GM12878 (cell line): ENCODE measurements around the gene RPS4Y1. TPM values are rescaled to one million over a fixed set of nuclear protein-coding genes. Genes with fewer than 3 reads are reported as not detected.
"Not testable (repeated sequence)": the region's sequence is repeated elsewhere in the genome, so short reads cannot be mapped to it uniquely, and the experiment has no call there.

Experiments used
- ATAC-seq: fragments of 200-7000 bp; cut with Tn5 transposase; 3 replicates; pipeline ENCODE4 v1.9.1; 2020; ENCODE audit warnings: mild to moderate bottlenecking, moderate library complexity
- BruUV-seq: library from RNA; stranded (reverse); fragments of 400-500 nt; replicated peaks from 2 replicates; lab custom pipeline; 2021; lab: Mats Ljungman, UMichigan
- CTCF ChIA-PET: fragments of 300-600 bp; sonication (Branson Sonifier 250); formaldehyde crosslinking; extraction: SDS; loops from one replicate; lab custom pipeline; 2021; ENCODE audit warnings: inconsistent platforms; lab: Yijun Ruan, JAX
- POLR2A ChIA-PET: fragments of 350-600 bp; formaldehyde crosslinking; extraction: SDS; loops from one replicate; lab custom pipeline; 2021; ENCODE audit warnings: inconsistent platforms; lab: Charles Lee
- RAD21 ChIA-PET: fragments of 300-600 bp; sonication (Branson Sonifier 250); formaldehyde crosslinking; loops from one replicate; lab custom pipeline; 2023; ENCODE audit warnings: antibody characterized with exemption; ENCODE audit not compliant: unreplicated experiment; lab: Charles Lee
- SMC1A ChIA-PET: fragments of 300-600 bp; sonication (Branson Sonifier 250); formaldehyde crosslinking; loops from one replicate; lab custom pipeline; 2023; ENCODE audit not compliant: unreplicated experiment, uncharacterized antibody; lab: Charles Lee
- DNase-seq: peaks from one replicate; pipeline ENCODE4 v3.0.0-alpha.2; 2011; ENCODE audit warnings: low read depth, low spot score
- FAIRE-seq: peaks from 3 replicates; lab custom pipeline; 2011; peaks lifted over from hg19 to GRCh38; lab: Jason Lieb, UNC
- H2AFZ ChIP-seq: 2 replicates; pipeline ENCODE4 v1.6.0; 2011; ENCODE audit warnings: low read depth, low read length, control low read depth; ENCODE audit not compliant: control insufficient read depth
- H3K27ac ChIP-seq: 2 replicates; pipeline ENCODE4 v1.5.1; 2011; ENCODE audit warnings: control low read depth; ENCODE audit not compliant: control insufficient read depth, insufficient read depth
- H3K27me3 ChIP-seq, 2 experiments: replicated peaks in 1 of 2; 2 replicates each; pipeline versions ENCODE4 v1.6.0 to v1.6.1; 2011; ENCODE audit warnings: low read length in 1 of 2; ENCODE audit not compliant: control insufficient read depth in 2 of 2, insufficient read depth in 2 of 2
- H3K36me3 ChIP-seq, 2 experiments: 2 replicates each; pipeline ENCODE4 v1.5.1; 2011; ENCODE audit warnings: low read length in 1 of 2; ENCODE audit not compliant: control insufficient read depth in 2 of 2, insufficient read depth in 2 of 2
- H3K4me1 ChIP-seq: 2 replicates; pipeline ENCODE4 v1.6.1; 2011; ENCODE audit warnings: mild to moderate bottlenecking, low read length, moderate library complexity, mixed read lengths; ENCODE audit not compliant: control insufficient read depth, insufficient read depth
- H3K4me2 ChIP-seq: 2 replicates; pipeline ENCODE4 v1.6.0; 2011; ENCODE audit warnings: control low read depth; ENCODE audit not compliant: control insufficient read depth, insufficient read depth
- H3K4me3 ChIP-seq: fragments of 200-600 bp; sonication (generic); 2 replicates; pipeline ENCODE4 v1.5.1; 2016
- H3K79me2 ChIP-seq: 2 replicates; pipeline ENCODE4 v1.6.0; 2011; ENCODE audit warnings: low read length; ENCODE audit not compliant: control insufficient read depth, insufficient read depth
- H3K9ac ChIP-seq: 2 replicates; pipeline ENCODE4 v1.8.0; 2011; ENCODE audit warnings: low read length, control low read depth, mixed read lengths; ENCODE audit not compliant: control insufficient read depth, insufficient read depth
- H3K9me3 ChIP-seq: replicated peaks from 3 replicates; pipeline ENCODE4 v1.5.1; 2011; ENCODE audit warnings: mild to moderate bottlenecking, low read length; ENCODE audit not compliant: control insufficient read depth, insufficient read depth
- H4K20me1 ChIP-seq: 2 replicates; pipeline ENCODE4 v1.6.0; 2011; ENCODE audit not compliant: control insufficient read depth, insufficient read depth
- BHLHE40 ChIP-seq, 2 experiments: fragments of 450-650 bp in 1 of 2; IDR thresholded peaks; 2 replicates each; pipeline ENCODE4 v1.6.1; 2011 to 2017; ENCODE audit warnings: low read depth in 2 of 2, borderline replicate concordance in 1 of 2, improper control_type of control experiment in 1 of 2, low read length in 1 of 2, mild to moderate bottlenecking in 1 of 2
- ESRRA ChIP-seq: IDR thresholded peaks from 2 replicates; pipeline ENCODE4 v1.6.1; 2012; ENCODE audit warnings: mild to moderate bottlenecking, low read length, improper control_type of control experiment
- GABPA ChIP-seq: IDR thresholded peaks from 2 replicates; pipeline ENCODE4 v1.6.1; 2014; ENCODE audit warnings: antibody characterized with exemption, low read depth, mild to moderate bottlenecking, inconsistent platforms
- GATAD2B ChIP-seq: fragments of 450-650 bp; conservative IDR thresholded peaks from 2 replicates; pipeline ENCODE4 v1.6.1; 2017; ENCODE audit warnings: low read depth, mild to moderate bottlenecking, moderate library complexity
- HSF1 ChIP-seq: fragments of 150-350 bp; IDR thresholded peaks from 2 replicates; pipeline ENCODE4 v1.6.1; 2014; ENCODE audit warnings: mild to moderate bottlenecking, low read depth, low read length
- JUND ChIP-seq: IDR thresholded peaks from 2 replicates; pipeline ENCODE4 v1.6.1; 2012; ENCODE audit warnings: low read depth, mild to moderate bottlenecking, low read length, improper control_type of control experiment, moderate library complexity
- MYC ChIP-seq: IDR thresholded peaks from 2 replicates; pipeline ENCODE4 v1.6.1; 2011; ENCODE audit warnings: mild to moderate bottlenecking, low read length, moderate library complexity, inconsistent platforms; ENCODE audit not compliant: insufficient read depth, insufficient replicate concordance, insufficient read length, severe bottlenecking
- NFYA ChIP-seq: IDR thresholded peaks from 2 replicates; pipeline ENCODE4 v1.6.1; 2011; ENCODE audit warnings: low read depth, mild to moderate bottlenecking, low read length, improper control_type of control experiment, borderline replicate concordance
- NR2C2 ChIP-seq: IDR thresholded peaks from 2 replicates; pipeline ENCODE4 v1.6.1; 2011; ENCODE audit warnings: borderline replicate concordance, low read depth; ENCODE audit not compliant: control insufficient read depth, insufficient read length
- SMAD5 ChIP-seq: IDR thresholded peaks from 2 replicates; pipeline ENCODE4 v1.6.1; 2016; ENCODE audit warnings: antibody characterized with exemption, low read depth
- STAT1 ChIP-seq: fragments of 450-650 bp; conservative IDR thresholded peaks from 2 replicates; pipeline ENCODE4 v1.6.1; 2014; ENCODE audit warnings: antibody characterized with exemption, mild to moderate bottlenecking
- TCF3 ChIP-seq: IDR thresholded peaks from 2 replicates; pipeline ENCODE4 v1.6.1; 2012; ENCODE audit warnings: low read depth, mild to moderate bottlenecking, low read length, borderline replicate concordance; ENCODE audit not compliant: insufficient read depth
- ZNF384 ChIP-seq: IDR thresholded peaks from 2 replicates; pipeline ENCODE4 v1.6.1; 2012; ENCODE audit warnings: low read depth, mild to moderate bottlenecking, low read length, improper control_type of control experiment, borderline replicate concordance
- WGBS: methylation state at CpG from one replicate; pipeline ENCODE4 v1.1.6; 2016; ENCODE audit warnings: low lambda C conversion rate; ENCODE audit not compliant: insufficient replicate concordance, insufficient coverage; ENCODE audit errors: missing lambda C conversion rate; 5-methylcytosine and 5-hydroxymethylcytosine counted together
- in situ Hi-C: fragments of 300-500 bp; cut with MboI; formaldehyde crosslinking; loops from 9 replicates; pipeline ENCODE4 v1.14.3; 2018; ENCODE audit warnings: mixed read lengths
- intact Hi-C: fragments of 100-400 bp; cut with micrococcal nuclease; formaldehyde crosslinking; loops from one replicate; pipeline ENCODE4 v1.14.2; 2022; ENCODE audit not compliant: unreplicated experiment
- polyA plus RNA-seq, 11 experiments: library from polyadenylated mRNA; depleted of rRNA in 4 of 11; unstranded in 6 of 11; stranded (reverse) in 5 of 11; fragments of >200 nt; fragmentation: Nextera tagmentation in 4 of 11; fragmentation: Illumina TruSeq in 1 of 11; extraction: Ambion mirVana in 4 of 11; extraction: Trizol in 1 of 11; gene quantifications; 1 replicate in 1 of 11; 2 replicates in 10 of 11; pipeline versions ENCODE4 v1.2.1 to v1.2.3, GENCODE V29; 2011 to 2016; ENCODE audit warnings: inconsistent platforms in 2 of 11, missing spikeins in 2 of 11, low read depth in 1 of 11
- total RNA-seq, 4 experiments: library from RNA; depleted of rRNA in 3 of 4; stranded (reverse); fragments of >200 nt in 3 of 4; fragmentation: Illumina TruSeq in 1 of 4; extraction: Trizol in 1 of 4; gene quantifications; 2 replicates each; pipeline versions ENCODE4 v1.2.1 to v1.2.3, GENCODE V29; 2013 to 2021

Gene RPS4Y1
- total and polyA plus RNA-seq, 10 of the 15 experiments (the other 5 are each of a cell fraction or from before 2014, with no cell fraction given) = 0.32 to 0.46 TPM; not detected in 8

- H3K9ac ChIP-seq, H4K20me1 ChIP-seq, H3K4me1 ChIP-seq, H3K9me3 ChIP-seq, H3K36me3 ChIP-seq, H3K4me2 ChIP-seq, ATAC-seq, H3K4me3 ChIP-seq, intact Hi-C loops, H2AFZ ChIP-seq, H3K79me2 ChIP-seq, H3K27me3 ChIP-seq, DNase-seq, RAD21 ChIA-PET, H3K27ac ChIP-seq, CTCF ChIA-PET, BruUV-seq, FAIRE-seq, SMC1A ChIA-PET, POLR2A ChIA-PET, in situ Hi-C loops: not testable (repeated sequence)
- WGBS = no CpG with 5 or more reads among the region's 9 CpGs
Measured at GRCh38 chrY:2872234-2872633, 30.8 kb downstream of the RPS4Y1 start.

- Histone ChIP-seq H3K79me2 (no peaks in the 10 kb centered on the region), H3K27me3 (no peaks in the 10 kb centered on the region), H3K4me1 (no peaks in the 10 kb centered on the region), H3K9me3 (no peaks in the 10 kb centered on the region), H3K4me3 (no peak overlapping the region), H3K9ac (no peak overlapping the region), H4K20me1 (no peaks in the 10 kb centered on the region), H3K4me2 (no peak overlapping the region), H3K27ac (no peak overlapping the region), H3K36me3 (no peaks in the 10 kb centered on the region), H2AFZ (no peak overlapping the region)
- intact Hi-C loops = no loop called here
- no peak for ATAC-seq
- ChIA-PET SMC1A (no interaction called here), POLR2A (no interaction called here), RAD21 (no interaction called here), CTCF (no interaction called here)
- WGBS = no CpG with 5 or more reads among the region's 1 CpG
- in situ Hi-C loops = no loop called here
- no TSS peak for BruUV-seq
- FAIRE-seq = no peak
- no peak for DNase-seq
- TF ChIP-seq MYC = no peak
- no peak for TF ChIP-seq NFYA
- TF ChIP-seq GABPA = no peak
- TF ChIP-seq SMAD5 = no peak
- no peak for TF ChIP-seq NR2C2
- no peak for TF ChIP-seq JUND
- TF ChIP-seq GATAD2B = no peak
- no peak for TF ChIP-seq BHLHE40 (IDR thresholded peaks at IDR 0.05; ENCODE audit: borderline replicate concordance in 1 of 2, low read depth in 2 of 2, low read length in 1 of 2)
- no peak for TF ChIP-seq TCF3
- TF ChIP-seq ZNF384 = no peak
- no peak for TF ChIP-seq STAT1
- TF ChIP-seq HSF1 = no peak
- TF ChIP-seq ESRRA = no peak
Measured at GRCh38 chrY:2874211-2874610, 32.8 kb downstream of the RPS4Y1 start.
